Ascending aorta (tissue), 2 donors: ENCODE data around the gene OPRL1. TPM values are rescaled to one million over a fixed set of nuclear protein-coding genes. Genes with fewer than 3 reads are reported as not detected.

Experiments used
- DNase-seq, 2 donors: peaks; one replicate each; pipeline ENCODE4 v3.0.0-alpha.2; 2019; ENCODE audit warnings: low spot score in 2 of 2
- H3K27ac ChIP-seq, 2 donors: fragments of 200-600 bp; sonication (generic); one replicate each; pipeline ENCODE4 v1.5.1; 2016 to 2017; ENCODE audit warnings: mild to moderate bottlenecking in 1 of 2
- H3K27me3 ChIP-seq: fragments of 200-600 bp; sonication (generic); one replicate; pipeline ENCODE4 v1.5.1; 2017
- H3K36me3 ChIP-seq, 2 donors: fragments of 200-600 bp; sonication (generic); one replicate each; pipeline ENCODE4 v1.5.1; 2016
- H3K4me1 ChIP-seq, 2 donors: fragments of 200-600 bp; sonication (generic); one replicate each; pipeline ENCODE4 v1.5.1; 2016 to 2017; ENCODE audit warnings: mild to moderate bottlenecking in 1 of 2
- H3K4me3 ChIP-seq, 2 donors: fragments of 200-600 bp; sonication (generic); one replicate each; pipeline ENCODE4 v1.5.1; 2016 to 2017; ENCODE audit warnings: mild to moderate bottlenecking in 1 of 2
- H3K9me3 ChIP-seq, 2 donors: fragments of 200-600 bp; sonication (generic); one replicate each; pipeline ENCODE4 v1.5.1; 2016
- intact Hi-C: fragments of 100-400 bp; cut with DNase I; formaldehyde crosslinking; loops from one replicate; pipeline ENCODE4 v1.15.1; 2023
- total RNA-seq: library from RNA; depleted of rRNA; stranded (reverse); fragments of >200 nt; gene quantifications from one replicate; pipeline ENCODE4 v1.1.0, GENCODE V29; 2016
- TF ChIP-seq, protein P1 (sequence below), 3 experiments: fragments of 200-600 bp in 2 of 3; fragments of 450-650 bp in 1 of 3; sonication (generic) in 2 of 3; IDR thresholded peaks; one replicate each; pipeline ENCODE4 v1.5.1; 2016 to 2019; ENCODE audit warnings: antibody characterized with exemption in 3 of 3, mild to moderate bottlenecking in 1 of 3, moderate library complexity in 1 of 3

The OPRL1 gene
- total RNA-seq, 1 donor from 2014 or later = 0.21 TPM

DNA sequence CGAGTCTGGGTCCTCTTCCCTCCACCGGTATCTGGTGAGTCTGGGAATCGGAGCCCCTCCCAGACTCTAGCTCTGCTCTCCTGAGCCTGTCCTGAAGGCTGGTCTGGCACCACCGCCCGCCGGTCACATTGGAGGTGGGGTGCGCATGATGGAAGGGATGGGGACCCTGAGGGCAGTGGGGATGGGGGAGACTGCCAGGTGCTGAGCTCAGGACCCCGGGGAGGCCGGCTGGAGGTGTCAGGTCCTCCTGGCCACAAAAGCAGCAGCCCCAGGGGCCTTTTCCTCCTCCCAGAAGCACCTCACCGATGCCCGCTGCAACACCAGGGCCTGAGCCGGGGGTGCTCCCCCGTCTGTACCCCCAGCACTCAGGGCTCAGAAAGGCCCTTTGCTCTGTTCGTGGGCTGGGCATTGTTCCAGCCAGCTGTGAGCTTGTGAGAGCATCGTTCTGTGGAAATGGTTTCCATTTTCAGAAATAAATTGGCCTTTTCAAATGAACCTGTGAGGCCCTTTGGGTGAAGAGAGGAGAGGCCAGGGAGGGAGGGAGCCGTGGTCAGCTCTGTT lies 30.0 kb downstream of the OPRL1 start:
- Histone ChIP-seq H3K27ac (no peak overlapping the region), H3K27me3 (no peaks in the 10 kb centered on the region), H3K36me3 (no peaks in the 10 kb centered on the region), H3K4me1 (no peaks in the 10 kb centered on the region), H3K4me3 (no peak overlapping the region), H3K9me3 (no peaks in the 10 kb centered on the region)
- TF ChIP-seq, protein P1, sequence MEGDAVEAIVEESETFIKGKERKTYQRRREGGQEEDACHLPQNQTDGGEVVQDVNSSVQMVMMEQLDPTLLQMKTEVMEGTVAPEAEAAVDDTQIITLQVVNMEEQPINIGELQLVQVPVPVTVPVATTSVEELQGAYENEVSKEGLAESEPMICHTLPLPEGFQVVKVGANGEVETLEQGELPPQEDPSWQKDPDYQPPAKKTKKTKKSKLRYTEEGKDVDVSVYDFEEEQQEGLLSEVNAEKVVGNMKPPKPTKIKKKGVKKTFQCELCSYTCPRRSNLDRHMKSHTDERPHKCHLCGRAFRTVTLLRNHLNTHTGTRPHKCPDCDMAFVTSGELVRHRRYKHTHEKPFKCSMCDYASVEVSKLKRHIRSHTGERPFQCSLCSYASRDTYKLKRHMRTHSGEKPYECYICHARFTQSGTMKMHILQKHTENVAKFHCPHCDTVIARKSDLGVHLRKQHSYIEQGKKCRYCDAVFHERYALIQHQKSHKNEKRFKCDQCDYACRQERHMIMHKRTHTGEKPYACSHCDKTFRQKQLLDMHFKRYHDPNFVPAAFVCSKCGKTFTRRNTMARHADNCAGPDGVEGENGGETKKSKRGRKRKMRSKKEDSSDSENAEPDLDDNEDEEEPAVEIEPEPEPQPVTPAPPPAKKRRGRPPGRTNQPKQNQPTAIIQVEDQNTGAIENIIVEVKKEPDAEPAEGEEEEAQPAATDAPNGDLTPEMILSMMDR (IDR thresholded peaks at IDR 0.05) = no peak
- DNase-seq = peak in 1 of 2 donors; percentile 48
- intact Hi-C loops = no loop called here

DNA sequence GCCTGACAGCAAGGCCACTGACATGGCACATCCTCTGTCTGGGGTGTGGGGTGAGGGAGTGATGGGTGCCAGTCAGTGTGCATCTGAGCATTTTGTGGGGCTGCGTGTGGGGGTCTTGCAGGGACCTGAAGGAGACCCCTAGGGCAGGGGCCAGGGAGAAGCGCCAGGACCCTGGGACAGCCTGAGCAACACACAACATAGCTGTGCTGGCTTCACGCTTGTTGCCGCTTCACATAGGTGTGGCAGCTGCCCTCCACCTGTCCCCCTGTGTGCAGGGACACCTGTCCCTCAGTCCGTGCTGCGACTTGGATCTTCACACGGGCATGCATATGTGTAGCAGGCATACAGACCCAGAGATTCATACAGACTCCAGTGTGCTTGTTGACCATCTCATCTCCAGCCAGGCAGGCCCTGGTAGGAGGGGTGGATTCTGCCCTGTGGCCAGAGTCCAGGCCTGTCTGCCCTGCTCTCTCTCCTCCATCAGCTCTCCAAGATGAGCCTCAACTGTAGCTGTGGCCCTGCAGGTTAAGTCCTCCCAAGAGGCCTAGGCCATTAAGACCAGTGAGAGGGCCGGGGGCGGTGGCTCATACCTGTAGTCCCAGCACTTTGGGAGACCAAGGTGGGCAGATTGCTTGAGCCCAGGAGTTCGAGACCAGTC lies 30.7 kb downstream of the OPRL1 start:
- TF ChIP-seq, protein P1 (IDR thresholded peaks at IDR 0.05) = no peak
- H3K36me3 ChIP-seq = no peaks in the 10 kb centered on the region
- H3K4me1 ChIP-seq = no peaks in the 10 kb centered on the region
- no peaks in the 10 kb centered on the region for H3K9me3 ChIP-seq
- no peaks in the 10 kb centered on the region for H3K27me3 ChIP-seq
- peak in 1 of 2 donors; percentile 1 for DNase-seq
- no peak overlapping the region for H3K4me3 ChIP-seq
- intact Hi-C loops = no loop called here
- H3K27ac ChIP-seq = no peak overlapping the region

DNA sequence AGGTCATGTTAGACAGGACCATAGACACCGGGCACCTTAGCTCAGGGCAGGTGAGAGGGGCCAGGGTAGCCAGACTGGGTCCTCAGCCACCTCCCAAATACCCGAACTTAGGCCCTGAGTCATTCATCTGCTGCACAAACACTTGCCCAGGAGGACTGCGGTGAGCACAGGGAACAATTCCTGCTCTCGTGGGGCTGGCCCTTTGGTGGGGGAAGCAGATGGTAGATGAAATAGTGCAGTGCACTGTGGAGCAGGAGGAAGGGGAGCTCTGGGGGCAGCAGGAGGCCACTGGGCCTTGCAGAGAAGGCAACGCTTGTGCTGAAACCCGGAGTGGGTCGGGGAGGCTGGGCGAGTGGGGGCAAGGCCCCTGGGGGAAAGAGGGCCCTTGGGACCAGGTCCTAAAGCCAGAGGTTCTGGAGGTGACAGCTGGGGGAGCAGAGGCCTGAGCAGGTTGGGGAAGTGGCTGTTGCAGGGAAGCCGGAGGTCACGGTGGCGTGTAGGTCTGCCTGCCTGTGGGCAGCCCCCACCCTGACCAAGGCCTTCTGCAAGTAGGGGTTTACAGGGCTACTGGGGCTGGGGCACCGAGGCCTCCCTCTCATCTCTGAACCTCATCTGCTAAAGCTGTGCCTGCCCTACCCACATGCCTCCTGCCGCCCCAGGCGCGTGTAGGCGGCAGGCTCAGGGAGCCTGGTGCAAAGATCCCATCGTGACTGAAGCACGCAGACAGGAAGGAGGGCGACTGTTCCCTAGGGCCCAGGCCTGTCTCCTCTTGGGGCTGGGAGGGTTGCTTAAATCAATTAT lies 32.2 kb downstream of the OPRL1 start:
- DNase-seq = peak; percentile 2 to 43
- H3K27me3 ChIP-seq = no peaks in the 10 kb centered on the region
- no peaks in the 10 kb centered on the region for H3K9me3 ChIP-seq
- H3K4me1 ChIP-seq = no peaks in the 10 kb centered on the region
- TF ChIP-seq, protein P1 (IDR thresholded peaks at IDR 0.05) = no peak
- H3K4me3 ChIP-seq = no peak overlapping the region
- intact Hi-C loops = no loop called here
- H3K27ac ChIP-seq = no peak overlapping the region
- H3K36me3 ChIP-seq = no peaks in the 10 kb centered on the region

DNA sequence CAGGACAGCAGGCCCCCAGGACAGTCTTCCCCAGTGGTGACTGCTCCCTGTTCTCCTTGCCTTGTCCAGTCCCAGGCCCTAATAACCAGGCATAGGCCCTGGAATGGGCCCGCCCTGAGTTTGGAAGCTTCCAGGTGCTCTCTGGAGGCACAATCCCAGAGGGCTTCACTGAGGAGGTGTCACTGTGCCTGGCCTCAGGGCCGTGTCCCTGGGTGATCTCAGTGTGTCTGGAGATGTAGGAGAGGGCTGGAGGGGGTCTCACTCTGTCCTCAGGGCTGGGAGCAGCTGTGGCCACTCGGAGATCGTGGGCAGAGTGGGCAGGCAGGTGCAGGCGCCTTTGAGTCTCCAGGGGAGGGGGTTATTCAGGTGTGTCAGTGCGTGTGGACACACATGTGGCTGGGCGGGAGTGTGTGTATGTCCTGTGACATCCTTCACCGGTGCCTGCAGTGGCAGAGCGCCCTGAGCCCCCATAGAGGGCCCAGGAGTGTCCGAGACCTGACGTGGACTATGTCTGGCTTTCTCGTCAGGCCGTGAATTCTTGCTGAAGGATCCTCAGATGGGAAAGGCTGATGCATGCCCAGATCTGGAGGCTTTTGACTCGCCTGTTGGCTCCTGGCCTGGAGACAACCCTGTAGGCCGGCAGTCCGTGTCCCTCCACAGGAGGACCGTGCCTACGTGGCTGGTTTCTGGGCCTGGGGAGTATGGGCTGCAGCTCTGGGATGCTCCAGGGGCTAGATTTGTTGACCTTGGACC lies 33.0 kb downstream of the OPRL1 start:
- TF ChIP-seq, protein P1 (IDR thresholded peaks at IDR 0.05) = no peak
- intact Hi-C loops = no loop called here
- Histone ChIP-seq H3K4me1 (no peaks in the 10 kb centered on the region), H3K36me3 (no peaks in the 10 kb centered on the region), H3K27ac (no peak overlapping the region), H3K27me3 (no peaks in the 10 kb centered on the region), H3K9me3 (no peaks in the 10 kb centered on the region), H3K4me3 (no peak overlapping the region)
- DNase-seq = peak in 1 of 2 donors; percentile 1

DNA sequence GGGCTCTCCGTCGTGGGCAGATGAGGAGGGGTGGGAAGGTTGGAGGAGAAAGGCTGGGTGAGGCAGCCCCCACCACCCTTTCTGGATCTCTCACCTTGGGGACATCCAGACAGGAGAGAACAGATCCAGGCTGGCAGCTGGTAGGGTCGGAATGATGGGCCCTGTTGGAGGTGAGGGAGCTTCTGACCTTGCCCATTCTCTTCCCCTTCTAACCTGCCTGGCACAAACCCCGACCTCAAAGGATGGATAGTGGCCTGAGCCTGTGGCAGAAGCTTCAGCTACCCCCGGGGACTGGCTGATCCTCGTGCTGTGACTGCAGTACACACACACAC lies 33.5 kb downstream of the OPRL1 start:
- H3K4me3 ChIP-seq = no peak overlapping the region
- TF ChIP-seq, protein P1 (IDR thresholded peaks at IDR 0.05) = no peak
- intact Hi-C loops = no loop called here
- H3K9me3 ChIP-seq = no peaks in the 10 kb centered on the region
- no peaks in the 10 kb centered on the region for H3K36me3 ChIP-seq
- no peak overlapping the region for H3K27ac ChIP-seq
- H3K4me1 ChIP-seq = no peaks in the 10 kb centered on the region
- no peak for DNase-seq
- H3K27me3 ChIP-seq = no peaks in the 10 kb centered on the region
